IPS-11a (cell line): ENCODE measurements around the gene ARHGAP30.
"Not testable (repeated sequence)": the region's sequence is repeated elsewhere in the genome, so short reads cannot be mapped to it uniquely, and the experiment has no call there.

Source experiments
- H3K4me3 ChIP-seq: one replicate; pipeline ENCODE4 v1.5.1; 2013; ENCODE audit warnings: low read depth, low read length, control low read depth

The ARHGAP30 gene

GRCh38 chr1:161039546-161039945, 30.1 kb downstream of the ARHGAP30 start:
- no peak overlapping the region for H3K4me3 ChIP-seq

- peak overlapping the region; percentile 88 for H3K4me3 ChIP-seq
Observed at GRCh38 chr1:161039154-161039545, 30.5 kb downstream of the ARHGAP30 start.

GRCh38 chr1:161038523-161039153, 31.1 kb downstream of the ARHGAP30 start, which contains the start of gene TSTD1:
Gene TSTD1, minus strand, starts transcription at chr1:161038964. Its CDS starts 75 bp downstream, at chr1:161038889.
- H3K4me3 ChIP-seq: peak within 1 kb of the TSS; percentile 88

GRCh38 chr1:161037661-161038522, 31.8 kb downstream of the ARHGAP30 start:
- peak overlapping the region; percentile 88 for H3K4me3 ChIP-seq

- no peak overlapping the region for H3K4me3 ChIP-seq
Observed at GRCh38 chr1:161033751-161034150, 35.9 kb downstream of the ARHGAP30 start.

- no peak overlapping the region for H3K4me3 ChIP-seq
Observed at GRCh38 chr1:161032409-161032808, 37.3 kb downstream of the ARHGAP30 start.

- H3K4me3 ChIP-seq: no peak overlapping the region
Observed at GRCh38 chr1:161031874-161032273, 37.8 kb downstream of the ARHGAP30 start.

- not testable (repeated sequence) for H3K4me3 ChIP-seq
Observed at GRCh38 chr1:161029466-161029865, 40.2 kb downstream of the ARHGAP30 start.

GRCh38 chr1:161026954-161027353, 42.7 kb downstream of the ARHGAP30 start:
- not testable (repeated sequence) for H3K4me3 ChIP-seq

GRCh38 chr1:161022432-161022831, 47.3 kb downstream of the ARHGAP30 start:
- not testable (repeated sequence) for H3K4me3 ChIP-seq

GRCh38 chr1:161021970-161022353, 47.7 kb downstream of the ARHGAP30 start:
- no peak overlapping the region for H3K4me3 ChIP-seq

GRCh38 chr1:161021165-161021969, 48.3 kb downstream of the ARHGAP30 start:
- H3K4me3 ChIP-seq: peak overlapping the region; percentile 98

GRCh38 chr1:161020509-161021164, 49.1 kb downstream of the ARHGAP30 start, which contains the start of gene F11R:
Gene F11R, minus strand, starts transcription at chr1:161021152. Its CDS starts 79 bp downstream, at chr1:161021073.
- H3K4me3 ChIP-seq: peak within 1 kb of the TSS; percentile 98

GRCh38 chr1:161019751-161020495, 49.8 kb downstream of the ARHGAP30 start:
- peak overlapping the region; percentile 98 for H3K4me3 ChIP-seq

GRCh38 chr1:161019111-161019660, 50.5 kb downstream of the ARHGAP30 start:
- H3K4me3 ChIP-seq: peak overlapping the region; percentile 98

- no peak overlapping the region for H3K4me3 ChIP-seq
Observed at GRCh38 chr1:161018631-161018930, 51.1 kb downstream of the ARHGAP30 start.

- no peak overlapping the region for H3K4me3 ChIP-seq
Observed at GRCh38 chr1:161017756-161018630, 51.7 kb downstream of the ARHGAP30 start.

- not testable (repeated sequence) for H3K4me3 ChIP-seq
Observed at GRCh38 chr1:161017181-161017580, 52.5 kb downstream of the ARHGAP30 start.

GRCh38 chr1:161016683-161017082, 53.0 kb downstream of the ARHGAP30 start:
- H3K4me3 ChIP-seq: not testable (repeated sequence)
